ENCODE results near the gene JMJD1C.

GRCh38 chr10:63140077-63140476 is 325.7 kb downstream of the JMJD1C start:
- TF ChIP-seq POLR2A (IDR thresholded peaks at IDR 0.05) (no peak), CTCF (IDR thresholded peaks at IDR 0.05) (no peak)
